ENCODE measurements around the gene CCDC78.
A peak's percentile ranks its signal among the peaks of the same experiment; 100 is the strongest.
"Not testable (repeated sequence)": the region's sequence is repeated elsewhere in the genome, so short reads cannot be mapped to it uniquely, and the experiment has no call there.

CCDC78 gene

DNA sequence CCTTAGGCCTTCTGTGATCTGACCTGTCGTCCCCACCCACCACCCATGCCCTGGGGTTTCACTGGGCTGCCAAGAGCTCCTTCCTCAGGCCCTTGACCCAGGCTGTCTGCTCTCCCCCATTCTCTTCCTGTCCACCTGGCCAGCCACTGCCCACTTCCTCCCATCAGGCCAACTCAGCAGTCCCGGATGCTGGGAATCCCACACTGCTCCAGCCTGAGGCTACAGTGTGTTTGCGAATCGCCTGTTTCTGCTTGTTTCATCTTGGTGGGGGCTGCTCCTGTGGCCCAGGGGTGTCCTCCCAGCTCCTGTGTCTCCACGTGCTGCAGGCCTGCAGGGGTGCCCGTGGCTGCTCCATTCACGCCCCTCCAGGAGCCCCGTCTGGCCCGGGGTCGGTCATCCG, 12.2 kb downstream of the CCDC78 start:
- H3K79me2 ChIP-seq (ENCODE audit: insufficient read depth, low read depth), result no peaks in the 10 kb centered on the region
- no peak overlapping the region for H2AFZ ChIP-seq (ENCODE audit: low read depth)
- H3K27ac ChIP-seq, result no peak overlapping the region
- TF ChIP-seq, protein P1, sequence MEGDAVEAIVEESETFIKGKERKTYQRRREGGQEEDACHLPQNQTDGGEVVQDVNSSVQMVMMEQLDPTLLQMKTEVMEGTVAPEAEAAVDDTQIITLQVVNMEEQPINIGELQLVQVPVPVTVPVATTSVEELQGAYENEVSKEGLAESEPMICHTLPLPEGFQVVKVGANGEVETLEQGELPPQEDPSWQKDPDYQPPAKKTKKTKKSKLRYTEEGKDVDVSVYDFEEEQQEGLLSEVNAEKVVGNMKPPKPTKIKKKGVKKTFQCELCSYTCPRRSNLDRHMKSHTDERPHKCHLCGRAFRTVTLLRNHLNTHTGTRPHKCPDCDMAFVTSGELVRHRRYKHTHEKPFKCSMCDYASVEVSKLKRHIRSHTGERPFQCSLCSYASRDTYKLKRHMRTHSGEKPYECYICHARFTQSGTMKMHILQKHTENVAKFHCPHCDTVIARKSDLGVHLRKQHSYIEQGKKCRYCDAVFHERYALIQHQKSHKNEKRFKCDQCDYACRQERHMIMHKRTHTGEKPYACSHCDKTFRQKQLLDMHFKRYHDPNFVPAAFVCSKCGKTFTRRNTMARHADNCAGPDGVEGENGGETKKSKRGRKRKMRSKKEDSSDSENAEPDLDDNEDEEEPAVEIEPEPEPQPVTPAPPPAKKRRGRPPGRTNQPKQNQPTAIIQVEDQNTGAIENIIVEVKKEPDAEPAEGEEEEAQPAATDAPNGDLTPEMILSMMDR (conservative IDR thresholded peaks at IDR 0.05; ENCODE audit: low read depth, low read length), result no peak
- peaks cover 29% of the 10 kb centered on the region for H3K4me1 ChIP-seq (ENCODE audit: low read depth, poor library complexity, severe bottlenecking)
- H3K4me2 ChIP-seq, result no peak overlapping the region; the same call in 1 of the 2 replicates
- no peak overlapping the region for H3K9ac ChIP-seq
- no peaks in the 10 kb centered on the region for H3K36me3 ChIP-seq (ENCODE audit: insufficient read depth)
- H3K27me3 ChIP-seq (ENCODE audit: insufficient read depth, low read depth), result peaks cover 67% of the 10 kb centered on the region
- H4K20me1 ChIP-seq (ENCODE audit: insufficient read depth), result no peaks in the 10 kb centered on the region
- no peak overlapping the region for H3K4me3 ChIP-seq (IDR thresholded peaks at IDR 0.05; ENCODE audit: insufficient read depth, low read depth, low read length)

DNA sequence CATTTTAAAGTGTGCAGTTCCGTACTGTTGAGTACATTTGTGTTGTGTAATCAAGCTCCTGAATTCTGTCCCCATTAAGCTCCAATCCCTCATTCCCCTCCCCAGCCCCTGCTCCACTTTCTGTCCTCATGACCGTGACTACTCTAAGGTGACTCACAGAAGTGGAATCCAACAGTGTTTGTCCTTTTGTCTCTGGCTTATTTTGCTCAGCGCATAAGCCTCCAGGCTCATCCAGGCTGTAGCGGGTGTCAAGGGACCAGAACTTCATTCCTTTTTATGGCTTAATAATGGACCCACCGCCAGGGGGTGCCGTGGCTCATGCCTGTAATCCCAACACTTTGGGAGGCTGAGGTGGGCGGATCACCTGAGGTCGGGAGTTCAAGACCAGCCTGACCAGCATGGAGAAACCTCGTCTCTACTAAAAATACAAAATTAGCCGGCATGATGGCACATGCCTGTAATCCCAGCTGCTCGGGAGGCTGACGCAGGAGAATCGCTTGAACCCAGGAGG, 13.4 kb downstream of the CCDC78 start:
- not testable (repeated sequence) for H3K4me2 ChIP-seq, H3K27ac ChIP-seq

GRCh38 chr16:711548-712320, 14.5 kb downstream of the CCDC78 start:
- Histone ChIP-seq H3K36me3 (ENCODE audit: insufficient read depth) (no peaks in the 10 kb centered on the region), H3K4me2 (peak overlapping the region; percentile 38; the same call in 1 of the 2 replicates), H4K20me1 (ENCODE audit: insufficient read depth) (no peaks in the 10 kb centered on the region), H3K4me3 (IDR thresholded peaks at IDR 0.05; ENCODE audit: insufficient read depth, low read depth, low read length) (no peak overlapping the region), H3K4me1 (ENCODE audit: low read depth, poor library complexity, severe bottlenecking) (peaks cover 27% of the 10 kb centered on the region), H2AFZ (ENCODE audit: low read depth) (no peak overlapping the region), H3K79me2 (ENCODE audit: insufficient read depth, low read depth) (no peaks in the 10 kb centered on the region), H3K27ac (no peak overlapping the region), H3K27me3 (ENCODE audit: insufficient read depth, low read depth) (peaks cover 88% of the 10 kb centered on the region), H3K9ac (no peak overlapping the region)
- TF ChIP-seq, protein P1 (conservative IDR thresholded peaks at IDR 0.05; ENCODE audit: low read depth, low read length), result peak; percentile 86

More for the DNA sequence above, 13.4 kb downstream of the CCDC78 start:
- H3K36me3 ChIP-seq (ENCODE audit: insufficient read depth); H3K9ac ChIP-seq; H4K20me1 ChIP-seq (ENCODE audit: insufficient read depth); H2AFZ ChIP-seq (ENCODE audit: low read depth); H3K79me2 ChIP-seq (ENCODE audit: insufficient read depth, low read depth); H3K4me3 ChIP-seq (IDR thresholded peaks at IDR 0.05; ENCODE audit: insufficient read depth, low read depth, low read length): not testable (repeated sequence)
- TF ChIP-seq, protein P1 (conservative IDR thresholded peaks at IDR 0.05; ENCODE audit: low read depth, low read length), result peak; percentile 36; the same call in 1 of the 2 replicates
- H3K27me3 ChIP-seq (ENCODE audit: insufficient read depth, low read depth), result peaks cover 80% of the 10 kb centered on the region
- peaks cover 27% of the 10 kb centered on the region for H3K4me1 ChIP-seq (ENCODE audit: low read depth, poor library complexity, severe bottlenecking)

- no peaks in the 10 kb centered on the region for H3K36me3 ChIP-seq (ENCODE audit: insufficient read depth)
- no peak overlapping the region for H3K27ac ChIP-seq
- H2AFZ ChIP-seq (ENCODE audit: low read depth), result no peak overlapping the region
- no peak overlapping the region for H3K9ac ChIP-seq
- H3K4me3 ChIP-seq (IDR thresholded peaks at IDR 0.05; ENCODE audit: insufficient read depth, low read depth, low read length), result no peak overlapping the region
- TF ChIP-seq, protein P1 (conservative IDR thresholded peaks at IDR 0.05; ENCODE audit: low read depth, low read length), result no peak
- H3K4me1 ChIP-seq (ENCODE audit: low read depth, poor library complexity, severe bottlenecking), result peaks cover 27% of the 10 kb centered on the region
- peak overlapping the region; percentile 38; the same call in 1 of the 2 replicates for H3K4me2 ChIP-seq
- H4K20me1 ChIP-seq (ENCODE audit: insufficient read depth), result no peaks in the 10 kb centered on the region
- peaks cover 89% of the 10 kb centered on the region for H3K27me3 ChIP-seq (ENCODE audit: insufficient read depth, low read depth)
- H3K79me2 ChIP-seq (ENCODE audit: insufficient read depth, low read depth), result no peaks in the 10 kb centered on the region
Measured at GRCh38 chr16:711084-711483, 15.2 kb downstream of the CCDC78 start.
